ENCODE data around the gene FAM177A1.
"Not testable (repeated sequence)": the region's sequence is repeated elsewhere in the genome, so short reads cannot be mapped to it uniquely, and the experiment has no call there.

DNA sequence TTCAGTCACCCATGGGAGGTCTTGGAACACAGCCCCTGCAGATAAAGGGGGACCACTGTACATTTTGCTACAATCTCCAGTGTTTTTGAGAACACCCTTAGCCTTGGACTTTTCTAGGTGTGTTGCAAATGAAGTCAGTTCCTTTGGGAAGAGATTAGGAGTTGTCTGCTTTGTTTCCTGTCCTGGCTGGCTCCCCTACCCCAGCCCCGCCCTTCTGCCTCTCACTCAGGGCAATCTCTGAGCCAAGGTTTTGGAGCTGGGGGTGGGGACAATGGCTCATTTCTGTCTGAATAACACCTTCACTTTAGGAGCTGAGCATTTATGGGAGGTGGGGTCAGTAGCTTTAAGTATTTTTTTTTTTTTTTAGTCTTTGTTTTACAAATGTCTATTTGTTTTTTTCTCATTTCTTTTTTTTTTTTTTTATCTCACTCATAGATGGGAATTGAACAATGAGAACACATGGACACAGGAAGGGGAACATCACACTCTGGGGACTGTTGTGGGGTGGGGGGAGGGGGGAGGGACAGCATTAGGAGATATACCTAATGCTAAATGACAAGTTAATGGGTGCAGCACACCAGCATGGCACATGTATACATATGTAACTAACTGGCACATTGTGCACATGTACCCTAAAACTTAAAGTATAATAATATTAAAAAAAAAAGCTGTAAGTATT lies 15.2 kb downstream of the FAM177A1 start:
- TF ChIP-seq RAD21 (conservative IDR thresholded peaks at IDR 0.05 in 1 of 2, IDR thresholded peaks at IDR 0.05 in 1 of 2); POLR2A (IDR thresholded peaks at IDR 0.05; ENCODE audit: low read length); E2F6 (IDR thresholded peaks at IDR 0.05; ENCODE audit: borderline replicate concordance, low read depth); NFE2L2 (conservative IDR thresholded peaks at IDR 0.05; ENCODE audit: low read length); ESRRA (IDR thresholded peaks at IDR 0.05; ENCODE audit: borderline replicate concordance, low read length); EP300 (IDR thresholded peaks at IDR 0.05); HOXA7 (CRISPR knock-in tag; IDR thresholded peaks at IDR 0.05); SMC3 (IDR thresholded peaks at IDR 0.05): not testable (repeated sequence)
- TF ChIP-seq, protein P1, sequence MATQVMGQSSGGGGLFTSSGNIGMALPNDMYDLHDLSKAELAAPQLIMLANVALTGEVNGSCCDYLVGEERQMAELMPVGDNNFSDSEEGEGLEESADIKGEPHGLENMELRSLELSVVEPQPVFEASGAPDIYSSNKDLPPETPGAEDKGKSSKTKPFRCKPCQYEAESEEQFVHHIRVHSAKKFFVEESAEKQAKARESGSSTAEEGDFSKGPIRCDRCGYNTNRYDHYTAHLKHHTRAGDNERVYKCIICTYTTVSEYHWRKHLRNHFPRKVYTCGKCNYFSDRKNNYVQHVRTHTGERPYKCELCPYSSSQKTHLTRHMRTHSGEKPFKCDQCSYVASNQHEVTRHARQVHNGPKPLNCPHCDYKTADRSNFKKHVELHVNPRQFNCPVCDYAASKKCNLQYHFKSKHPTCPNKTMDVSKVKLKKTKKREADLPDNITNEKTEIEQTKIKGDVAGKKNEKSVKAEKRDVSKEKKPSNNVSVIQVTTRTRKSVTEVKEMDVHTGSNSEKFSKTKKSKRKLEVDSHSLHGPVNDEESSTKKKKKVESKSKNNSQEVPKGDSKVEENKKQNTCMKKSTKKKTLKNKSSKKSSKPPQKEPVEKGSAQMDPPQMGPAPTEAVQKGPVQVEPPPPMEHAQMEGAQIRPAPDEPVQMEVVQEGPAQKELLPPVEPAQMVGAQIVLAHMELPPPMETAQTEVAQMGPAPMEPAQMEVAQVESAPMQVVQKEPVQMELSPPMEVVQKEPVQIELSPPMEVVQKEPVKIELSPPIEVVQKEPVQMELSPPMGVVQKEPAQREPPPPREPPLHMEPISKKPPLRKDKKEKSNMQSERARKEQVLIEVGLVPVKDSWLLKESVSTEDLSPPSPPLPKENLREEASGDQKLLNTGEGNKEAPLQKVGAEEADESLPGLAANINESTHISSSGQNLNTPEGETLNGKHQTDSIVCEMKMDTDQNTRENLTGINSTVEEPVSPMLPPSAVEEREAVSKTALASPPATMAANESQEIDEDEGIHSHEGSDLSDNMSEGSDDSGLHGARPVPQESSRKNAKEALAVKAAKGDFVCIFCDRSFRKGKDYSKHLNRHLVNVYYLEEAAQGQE (IDR thresholded peaks at IDR 0.05): not testable (repeated sequence)
- TF ChIP-seq, protein P2, sequence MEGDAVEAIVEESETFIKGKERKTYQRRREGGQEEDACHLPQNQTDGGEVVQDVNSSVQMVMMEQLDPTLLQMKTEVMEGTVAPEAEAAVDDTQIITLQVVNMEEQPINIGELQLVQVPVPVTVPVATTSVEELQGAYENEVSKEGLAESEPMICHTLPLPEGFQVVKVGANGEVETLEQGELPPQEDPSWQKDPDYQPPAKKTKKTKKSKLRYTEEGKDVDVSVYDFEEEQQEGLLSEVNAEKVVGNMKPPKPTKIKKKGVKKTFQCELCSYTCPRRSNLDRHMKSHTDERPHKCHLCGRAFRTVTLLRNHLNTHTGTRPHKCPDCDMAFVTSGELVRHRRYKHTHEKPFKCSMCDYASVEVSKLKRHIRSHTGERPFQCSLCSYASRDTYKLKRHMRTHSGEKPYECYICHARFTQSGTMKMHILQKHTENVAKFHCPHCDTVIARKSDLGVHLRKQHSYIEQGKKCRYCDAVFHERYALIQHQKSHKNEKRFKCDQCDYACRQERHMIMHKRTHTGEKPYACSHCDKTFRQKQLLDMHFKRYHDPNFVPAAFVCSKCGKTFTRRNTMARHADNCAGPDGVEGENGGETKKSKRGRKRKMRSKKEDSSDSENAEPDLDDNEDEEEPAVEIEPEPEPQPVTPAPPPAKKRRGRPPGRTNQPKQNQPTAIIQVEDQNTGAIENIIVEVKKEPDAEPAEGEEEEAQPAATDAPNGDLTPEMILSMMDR (IDR thresholded peaks at IDR 0.05): not testable (repeated sequence)
- TF ChIP-seq, protein P3, sequence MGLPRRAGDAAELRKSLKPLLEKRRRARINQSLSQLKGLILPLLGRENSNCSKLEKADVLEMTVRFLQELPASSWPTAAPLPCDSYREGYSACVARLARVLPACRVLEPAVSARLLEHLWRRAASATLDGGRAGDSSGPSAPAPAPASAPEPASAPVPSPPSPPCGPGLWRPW (IDR thresholded peaks at IDR 0.05): not testable (repeated sequence)
- TF ChIP-seq, protein P4, sequence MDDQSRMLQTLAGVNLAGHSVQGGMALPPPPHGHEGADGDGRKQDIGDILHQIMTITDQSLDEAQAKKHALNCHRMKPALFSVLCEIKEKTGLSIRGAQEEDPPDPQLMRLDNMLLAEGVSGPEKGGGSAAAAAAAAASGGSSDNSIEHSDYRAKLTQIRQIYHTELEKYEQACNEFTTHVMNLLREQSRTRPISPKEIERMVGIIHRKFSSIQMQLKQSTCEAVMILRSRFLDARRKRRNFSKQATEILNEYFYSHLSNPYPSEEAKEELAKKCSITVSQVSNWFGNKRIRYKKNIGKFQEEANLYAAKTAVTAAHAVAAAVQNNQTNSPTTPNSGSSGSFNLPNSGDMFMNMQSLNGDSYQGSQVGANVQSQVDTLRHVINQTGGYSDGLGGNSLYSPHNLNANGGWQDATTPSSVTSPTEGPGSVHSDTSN (IDR thresholded peaks at IDR 0.05): not testable (repeated sequence)
